Natural killer cell (primary cell): Measurements from ENCODE around the gene ZNF124. TPM values are rescaled to one million over a fixed set of nuclear protein-coding genes. Genes with fewer than 3 reads are reported as not detected.

Experiments used
- ATAC-seq, 3 donors: fragments of 150-1000 bp in 2 of 3; fragments of 200-7000 bp in 1 of 3; cut with Tn5 transposase; 1 replicate in 1 of 3; 2 replicates in 2 of 3; pipeline ENCODE4 v1.10.0; 2021; ENCODE audit warnings: mild to moderate bottlenecking in 2 of 3, moderate library complexity in 2 of 3
- DNase-seq, 2 donors: peaks; one replicate each; pipeline versions ENCODE4 v3.0.0 to v3.0.0-alpha.2; 2013 to 2021; ENCODE audit warnings: mixed read lengths in 1 of 2
- H3K27ac ChIP-seq: one replicate; pipeline ENCODE4 v1.5.1; 2013; ENCODE audit warnings: mild to moderate bottlenecking, low read length
- H3K27me3 ChIP-seq: one replicate; pipeline ENCODE4 v1.6.1; 2013; ENCODE audit warnings: low read length; ENCODE audit not compliant: control insufficient read depth, insufficient read depth
- H3K36me3 ChIP-seq: one replicate; pipeline ENCODE4 v1.6.1; 2013; ENCODE audit warnings: low read length; ENCODE audit not compliant: control insufficient read depth, insufficient read depth
- H3K4me1 ChIP-seq: one replicate; pipeline ENCODE4 v1.6.1; 2013; ENCODE audit warnings: low read length; ENCODE audit not compliant: control insufficient read depth, insufficient read depth
- H3K4me3 ChIP-seq: one replicate; pipeline ENCODE4 v1.5.1; 2013; ENCODE audit warnings: low read length
- H3K9me3 ChIP-seq: one replicate; pipeline ENCODE4 v1.6.1; 2013; ENCODE audit warnings: low read length; ENCODE audit not compliant: control insufficient read depth, insufficient read depth
- H3K27ac Mint-ChIP-seq, 2 donors: one replicate each; pipeline ENCODE4 v1.8.0; 2022; ENCODE audit warnings: mild to moderate bottlenecking in 2 of 2, mixed read lengths in 2 of 2, moderate library complexity in 1 of 2
- H3K27me3 Mint-ChIP-seq, 2 donors: one replicate each; pipeline ENCODE4 v1.8.0; 2022; ENCODE audit warnings: low read depth in 2 of 2, mixed read lengths in 2 of 2
- H3K36me3 Mint-ChIP-seq: one replicate; pipeline ENCODE4 v1.8.0; 2022; ENCODE audit warnings: mixed read lengths
- H3K4me1 Mint-ChIP-seq, 2 donors: one replicate each; pipeline ENCODE4 v1.8.0; 2022; ENCODE audit warnings: mixed read lengths in 2 of 2
- H3K4me3 Mint-ChIP-seq: one replicate; pipeline ENCODE4 v1.8.0; 2022; ENCODE audit warnings: mild to moderate bottlenecking, moderate library complexity, mixed read lengths
- H3K9me3 Mint-ChIP-seq, 2 donors: one replicate each; pipeline ENCODE4 v1.8.0; 2022; ENCODE audit warnings: mixed read lengths in 2 of 2
- CTCF ChIP-seq: fragments of 200-600 bp; IDR thresholded peaks from one replicate; pipeline ENCODE4 v1.8.0; 2022; ENCODE audit warnings: antibody characterized with exemption
- WGBS: methylation state at CpG from one replicate; pipeline ENCODE4 v1.1.7; 2013; ENCODE audit warnings: missing lambda C conversion rate; ENCODE audit not compliant: insufficient coverage; 5-methylcytosine and 5-hydroxymethylcytosine counted together
- intact Hi-C: fragments of 100-400 bp; cut with micrococcal nuclease; formaldehyde crosslinking; loops from one replicate; pipeline ENCODE4 v1.14.2; 2022
- total RNA-seq, 4 donors: library from RNA; stranded (reverse); fragments of 120-200 nt in 1 of 4; gene quantifications; one replicate each; pipeline versions ENCODE4 v1.2.3 to v1.2.4, GENCODE V29; 2013 to 2022

Gene ZNF124
- total RNA-seq, 3 donors from 2014 or later (not counting 1 experiment from before 2014, with no cell fraction given): 22.0 to 50.6 (median 31.2) TPM

- Mint-ChIP-seq H3K9me3 (no peaks in the 10 kb centered on the region), H3K4me3 (peak overlapping the region; percentile 21), H3K27me3 (no peaks in the 10 kb centered on the region), H3K27ac (peak overlapping the region; percentile 93 to 96), H3K36me3 (peaks cover 13% of the 10 kb centered on the region), H3K4me1 (peaks cover 78 to 80% of the 10 kb centered on the region in 2 donors)
- 90% methylated on average over 5 of the region's 7 CpGs for WGBS
- Histone ChIP-seq H3K27me3 (no peaks in the 10 kb centered on the region), H3K9me3 (no peaks in the 10 kb centered on the region), H3K4me1 (peaks cover 32% of the 10 kb centered on the region), H3K27ac (peak overlapping the region; percentile 34), H3K4me3 (no peak overlapping the region), H3K36me3 (peaks cover 17% of the 10 kb centered on the region)
- ATAC-seq (no peak), DNase-seq (no peak)
- TF ChIP-seq CTCF: no peak
- intact Hi-C loops: no loop called here
These were observed 32.4 kb upstream of the ZNF124 start for GRCh38 chr1:247204177-247204647.

- H3K4me3 ChIP-seq: no peak overlapping the region
- peaks cover 1 to 2% of the 10 kb centered on the region in 2 donors for H3K9me3 Mint-ChIP-seq
- peaks cover 60% of the 10 kb centered on the region for H3K36me3 ChIP-seq
- intact Hi-C loops: no loop called here
- no peak overlapping the region for H3K27ac ChIP-seq
- 96% methylated on average over 3 of the region's 3 CpGs for WGBS
- DNase-seq (no peak), ATAC-seq (no peak)
- peaks cover 46% of the 10 kb centered on the region for H3K36me3 Mint-ChIP-seq
- H3K9me3 ChIP-seq: no peaks in the 10 kb centered on the region
- no peak for TF ChIP-seq CTCF
- peaks cover 35 to 43% of the 10 kb centered on the region in 2 donors for H3K4me1 Mint-ChIP-seq
- H3K4me1 ChIP-seq: no peaks in the 10 kb centered on the region
- H3K27me3 ChIP-seq: no peaks in the 10 kb centered on the region
- no peak overlapping the region for H3K4me3 Mint-ChIP-seq
- H3K27me3 Mint-ChIP-seq: no peaks in the 10 kb centered on the region
- H3K27ac Mint-ChIP-seq: peak overlapping the region; percentile 33 to 93
These were observed 27.0 kb upstream of the ZNF124 start for GRCh38 chr1:247198781-247199180.

GRCh38 chr1:247193958-247194357 is 22.1 kb upstream of the ZNF124 start:
- H3K27me3 Mint-ChIP-seq: no peaks in the 10 kb centered on the region
- Histone ChIP-seq H3K9me3 (peaks cover 11% of the 10 kb centered on the region), H3K4me3 (no peak overlapping the region), H3K4me1 (no peaks in the 10 kb centered on the region), H3K27ac (no peak overlapping the region), H3K36me3 (peaks cover 78% of the 10 kb centered on the region), H3K27me3 (no peaks in the 10 kb centered on the region)
- H3K4me3 Mint-ChIP-seq: no peak overlapping the region
- H3K36me3 Mint-ChIP-seq: peaks cover 78% of the 10 kb centered on the region
- H3K4me1 Mint-ChIP-seq: peaks cover 0 to 6% of the 10 kb centered on the region in 2 donors
- peaks cover 6 to 13% of the 10 kb centered on the region in 2 donors for H3K9me3 Mint-ChIP-seq
- no peak for TF ChIP-seq CTCF
- intact Hi-C loops: no loop called here
- peak overlapping the region in 1 of 2 donors; percentile 57 for H3K27ac Mint-ChIP-seq
- no peak for DNase-seq
- ATAC-seq: no peak
